Right lobe of liver (tissue), 6 donors: ENCODE data around the gene A4GALT. TPM values are rescaled to one million over a fixed set of nuclear protein-coding genes. Genes with fewer than 3 reads are reported as not detected.

Experiments used
- ATAC-seq, 4 donors: fragments of 200-7000 bp; cut with Tn5 transposase; one replicate each; pipeline ENCODE4 v1.9.1; 2020; ENCODE audit warnings: mild to moderate bottlenecking in 4 of 4, moderate library complexity in 4 of 4
- DNase-seq, 3 donors: peaks; one replicate each; pipeline ENCODE4 v3.0.0-alpha.2; 2020
- H3K27ac ChIP-seq, 3 donors: fragments of 200-600 bp; one replicate each; pipeline ENCODE4 v1.8.0; 2022
- H3K27me3 ChIP-seq, 2 donors: fragments of 200-600 bp; one replicate each; pipeline ENCODE4 v1.8.0; 2022
- H3K36me3 ChIP-seq, 4 donors: fragments of 200-600 bp; sonication (generic) in 1 of 4; one replicate each; pipeline versions ENCODE4 v1.5.1 to v1.8.0; 2017 to 2022; ENCODE audit warnings: control low read depth in 1 of 4
- H3K4me1 ChIP-seq, 4 donors: fragments of 200-600 bp; sonication (generic) in 1 of 4; one replicate each; pipeline versions ENCODE4 v1.5.1 to v1.8.0; 2017 to 2022; ENCODE audit warnings: control low read depth in 1 of 4
- H3K4me3 ChIP-seq, 3 donors: fragments of 200-600 bp; one replicate each; pipeline ENCODE4 v1.8.0; 2022
- H3K9me3 ChIP-seq, 4 donors: fragments of 200-600 bp; sonication (generic) in 1 of 4; one replicate each; pipeline versions ENCODE4 v1.5.1 to v1.8.0; 2017 to 2022; ENCODE audit warnings: control low read depth in 1 of 4
- CTCF ChIP-seq, 4 donors: fragments of 200-600 bp in 3 of 4; fragments of 450-650 bp in 1 of 4; IDR thresholded peaks; one replicate each; pipeline versions ENCODE4 v1.5.1 to v1.8.0; 2016 to 2022; ENCODE audit warnings: antibody characterized with exemption in 4 of 4, mild to moderate bottlenecking in 2 of 4
- POLR2A ChIP-seq: fragments of 450-650 bp; IDR thresholded peaks from one replicate; pipeline ENCODE4 v1.6.1; 2017; ENCODE audit warnings: antibody characterized with exemption, mild to moderate bottlenecking
- WGBS: methylation state at CpG from one replicate; pipeline ENCODE4 v1.1.6; 2018; ENCODE audit warnings: low coverage, low lambda C conversion rate; ENCODE audit not compliant: insufficient coverage; ENCODE audit errors: missing lambda C conversion rate; 5-methylcytosine and 5-hydroxymethylcytosine counted together
- intact Hi-C, 2 donors: fragments of 100-400 bp; cut with DNase I; formaldehyde crosslinking; loops; one replicate each; pipeline versions ENCODE4 v1.11.2 to v1.14.1; 2022
- total RNA-seq, 6 experiments: library from RNA; depleted of rRNA in 2 of 6; stranded (reverse); fragments of >200 nt in 2 of 6; fragmentation: NEBNext Ultra II Directional in 3 of 6; extraction: Animal tissue kit (Norgen Biotek cat#: 25700) in 3 of 6; gene quantifications; one replicate each; pipeline versions ENCODE4 v1.1.0 to v1.2.4, GENCODE V29; 2016 to 2023
- donor health status: DM: no; HTN: yes; CAD: no.
- donor health status: DM: no; HTN: no; CAD: no.
- donor health status: DM: no; HTN: no; CAD: no.
- donor health status: DM: no; HTN: yes; CAD: no.
- donor health status: DM: no; HTN: yes; CAD: no.

A4GALT gene
- total RNA-seq, 6 experiments from 2014 or later, result 0.86 to 3.7 (median 2.2) TPM

GRCh38 chr22:42701694-42702093 lies 19.0 kb downstream of the A4GALT start:
- intact Hi-C loops, result no loop called here
- Histone ChIP-seq H3K27ac (no peak overlapping the region), H3K4me1 (no peaks in the 10 kb centered on the region), H3K4me3 (no peak overlapping the region), H3K27me3 (no peaks in the 10 kb centered on the region), H3K9me3 (no peaks in the 10 kb centered on the region), H3K36me3 (no peaks in the 10 kb centered on the region)
- ATAC-seq, result no peak
- TF ChIP-seq CTCF (IDR thresholded peaks at IDR 0.05) (no peak), POLR2A (no peak)
- 81% methylated on average over 5 of the region's 8 CpGs for WGBS
- no peak for DNase-seq

- intact Hi-C loops, result no loop called here
- no peak overlapping the region for H3K27ac ChIP-seq
- no peaks in the 10 kb centered on the region for H3K4me1 ChIP-seq
- ATAC-seq, result no peak
- WGBS, result no CpG with 5 or more reads among the region's 6 CpGs
- TF ChIP-seq POLR2A (no peak), CTCF (IDR thresholded peaks at IDR 0.05) (no peak)
- no peaks in the 10 kb centered on the region for H3K27me3 ChIP-seq
- no peaks in the 10 kb centered on the region for H3K36me3 ChIP-seq
- no peaks in the 10 kb centered on the region for H3K9me3 ChIP-seq
- DNase-seq, result no peak
- no peak overlapping the region for H3K4me3 ChIP-seq
Observed at GRCh38 chr22:42700901-42701300, 19.8 kb downstream of the A4GALT start.

GRCh38 chr22:42700355-42700754 lies 20.3 kb downstream of the A4GALT start:
- ATAC-seq, result no peak
- H3K9me3 ChIP-seq, result no peaks in the 10 kb centered on the region
- no peaks in the 10 kb centered on the region for H3K36me3 ChIP-seq
- H3K4me1 ChIP-seq, result no peaks in the 10 kb centered on the region
- no peaks in the 10 kb centered on the region for H3K27me3 ChIP-seq
- TF ChIP-seq CTCF (IDR thresholded peaks at IDR 0.05), result no peak
- TF ChIP-seq POLR2A, result no peak
- DNase-seq, result no peak
- no peak overlapping the region for H3K4me3 ChIP-seq
- WGBS, result 80% methylated on average over 1 of the region's 8 CpGs
- intact Hi-C loops, result no loop called here
- H3K27ac ChIP-seq, result no peak overlapping the region

- H3K27me3 ChIP-seq, result no peaks in the 10 kb centered on the region
- no peaks in the 10 kb centered on the region for H3K36me3 ChIP-seq
- no peak for ATAC-seq
- no peaks in the 10 kb centered on the region for H3K9me3 ChIP-seq
- no peak overlapping the region for H3K27ac ChIP-seq
- no peak for DNase-seq
- no peak overlapping the region for H3K4me3 ChIP-seq
- intact Hi-C loops, result no loop called here
- WGBS, result 100% methylated on average over 2 of the region's 12 CpGs
- H3K4me1 ChIP-seq, result no peaks in the 10 kb centered on the region
- TF ChIP-seq POLR2A, result no peak
- TF ChIP-seq CTCF (IDR thresholded peaks at IDR 0.05), result no peak
Observed at GRCh38 chr22:42699976-42700352, 20.7 kb downstream of the A4GALT start.
